ENCODE measurements around the gene CARMIL1.

Gene CARMIL1

GRCh38 chr6:25556516-25556915 is 277.3 kb downstream of the CARMIL1 start:
- H3K4me3 ChIP-seq (ENCODE audit: low read length in 2 of 2) = no peak overlapping the region
- H3K27me3 ChIP-seq (ENCODE audit: control insufficient read depth in 2 of 2, insufficient read depth in 2 of 2, low read length in 2 of 2) = no peaks in the 10 kb centered on the region
- H3K4me1 ChIP-seq (ENCODE audit: control insufficient read depth in 2 of 2, insufficient read depth in 2 of 2, low read length in 2 of 2) = no peaks in the 10 kb centered on the region
- no peaks in the 10 kb centered on the region for H3K9me3 ChIP-seq (ENCODE audit: control insufficient read depth in 2 of 2, low read length in 2 of 2)
- peaks cover 0 to 2% of the 10 kb centered on the region in 2 donors for H3K36me3 ChIP-seq (ENCODE audit: control insufficient read depth in 2 of 2, insufficient read depth in 2 of 2, low read length in 2 of 2)
- H3K9ac ChIP-seq (ENCODE audit: low read depth in 1 of 2, low read length in 2 of 2) = no peak overlapping the region
- H3K27ac ChIP-seq (ENCODE audit: low read depth in 2 of 2, low read length in 2 of 2) = no peak overlapping the region

DNA sequence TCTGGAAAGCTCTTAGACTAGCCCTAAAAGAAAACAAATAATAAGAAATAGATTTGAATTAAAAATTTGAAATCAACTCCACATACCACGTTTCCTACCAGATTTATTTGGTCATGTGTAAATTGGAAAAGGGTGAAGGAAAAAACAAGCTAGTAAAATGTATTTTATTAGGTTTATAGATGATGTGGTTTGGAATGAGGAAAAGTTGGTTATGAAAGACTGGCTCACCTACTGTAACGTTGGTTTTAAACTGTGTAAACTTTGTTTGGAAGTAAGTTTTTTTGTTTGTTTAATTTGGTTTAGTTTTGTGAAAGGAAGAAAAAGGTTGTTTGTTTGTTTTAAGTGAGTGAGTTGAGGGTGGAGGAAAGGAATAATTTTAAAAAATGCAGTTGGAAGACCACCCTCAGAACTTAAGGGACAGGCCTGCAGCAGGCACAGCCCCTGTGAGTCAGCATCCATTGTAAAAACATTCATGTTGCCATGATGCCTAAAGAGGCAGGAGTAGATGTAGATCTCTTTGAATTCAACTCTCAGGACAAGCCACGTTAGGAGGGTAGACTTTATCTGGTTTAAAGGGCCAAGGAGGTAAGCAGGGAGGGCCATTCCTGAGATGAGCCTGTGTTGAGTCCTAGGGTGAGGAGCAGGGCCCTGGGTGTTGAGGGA is 279.1 kb downstream of the CARMIL1 start:
- H3K27me3 ChIP-seq (ENCODE audit: control insufficient read depth in 2 of 2, insufficient read depth in 2 of 2, low read length in 2 of 2) = no peaks in the 10 kb centered on the region
- no peaks in the 10 kb centered on the region for H3K9me3 ChIP-seq (ENCODE audit: control insufficient read depth in 2 of 2, low read length in 2 of 2)
- H3K9ac ChIP-seq (ENCODE audit: low read depth in 1 of 2, low read length in 2 of 2) = no peak overlapping the region
- H3K36me3 ChIP-seq (ENCODE audit: control insufficient read depth in 2 of 2, insufficient read depth in 2 of 2, low read length in 2 of 2) = no peaks in the 10 kb centered on the region
- no peak overlapping the region for H3K4me3 ChIP-seq (ENCODE audit: low read length in 2 of 2)
- H3K27ac ChIP-seq (ENCODE audit: low read depth in 2 of 2, low read length in 2 of 2) = no peak overlapping the region
- no peaks in the 10 kb centered on the region for H3K4me1 ChIP-seq (ENCODE audit: control insufficient read depth in 2 of 2, insufficient read depth in 2 of 2, low read length in 2 of 2)

GRCh38 chr6:25560865-25561264 is 281.7 kb downstream of the CARMIL1 start:
- Histone ChIP-seq H3K9ac (ENCODE audit: low read depth in 1 of 2, low read length in 2 of 2) (no peak overlapping the region), H3K27ac (ENCODE audit: low read depth in 2 of 2, low read length in 2 of 2) (no peak overlapping the region), H3K4me1 (ENCODE audit: control insufficient read depth in 2 of 2, insufficient read depth in 2 of 2, low read length in 2 of 2) (no peaks in the 10 kb centered on the region), H3K4me3 (ENCODE audit: low read length in 2 of 2) (no peak overlapping the region), H3K36me3 (ENCODE audit: control insufficient read depth in 2 of 2, insufficient read depth in 2 of 2, low read length in 2 of 2) (peaks cover 3% of the 10 kb centered on the region in 2 donors), H3K27me3 (ENCODE audit: control insufficient read depth in 2 of 2, insufficient read depth in 2 of 2, low read length in 2 of 2) (no peaks in the 10 kb centered on the region), H3K9me3 (ENCODE audit: control insufficient read depth in 2 of 2, low read length in 2 of 2) (no peaks in the 10 kb centered on the region)

DNA sequence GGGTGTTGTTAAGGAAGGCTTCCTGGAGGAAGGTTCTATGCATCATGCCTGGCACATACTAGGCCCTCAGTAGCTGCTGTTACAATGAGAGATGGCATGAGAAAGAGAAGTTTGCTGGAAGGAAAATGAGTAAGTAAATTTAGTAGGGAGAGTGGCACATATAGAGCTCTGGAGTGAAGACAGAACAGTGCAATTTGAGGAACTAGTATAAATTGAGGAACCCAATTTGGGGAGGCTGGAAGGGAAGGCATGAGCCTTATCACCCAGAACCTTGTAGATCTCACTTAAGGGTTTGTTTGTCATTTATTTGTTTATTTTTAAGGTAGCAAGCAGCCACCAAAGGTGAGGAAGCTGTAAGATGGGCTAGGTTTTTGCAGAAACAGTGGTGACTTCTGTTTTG is 285.8 kb downstream of the CARMIL1 start:
- no peaks in the 10 kb centered on the region for H3K9me3 ChIP-seq (ENCODE audit: control insufficient read depth in 2 of 2, low read length in 2 of 2)

GRCh38 chr6:25570578-25570977 is 291.4 kb downstream of the CARMIL1 start:
- Histone ChIP-seq H3K27me3 (ENCODE audit: control insufficient read depth in 2 of 2, insufficient read depth in 2 of 2, low read length in 2 of 2) (no peaks in the 10 kb centered on the region), H3K9ac (ENCODE audit: low read depth in 1 of 2, low read length in 2 of 2) (no peak overlapping the region), H3K4me1 (ENCODE audit: control insufficient read depth in 2 of 2, insufficient read depth in 2 of 2, low read length in 2 of 2) (no peaks in the 10 kb centered on the region), H3K9me3 (ENCODE audit: control insufficient read depth in 2 of 2, low read length in 2 of 2) (no peaks in the 10 kb centered on the region), H3K27ac (ENCODE audit: low read depth in 2 of 2, low read length in 2 of 2) (no peak overlapping the region), H3K36me3 (ENCODE audit: control insufficient read depth in 2 of 2, insufficient read depth in 2 of 2, low read length in 2 of 2) (no peaks in the 10 kb centered on the region), H3K4me3 (ENCODE audit: low read length in 2 of 2) (no peak overlapping the region)

More for the DNA sequence above, 285.8 kb downstream of the CARMIL1 start:
- Histone ChIP-seq H3K9ac (ENCODE audit: low read depth in 1 of 2, low read length in 2 of 2) (no peak overlapping the region), H3K36me3 (ENCODE audit: control insufficient read depth in 2 of 2, insufficient read depth in 2 of 2, low read length in 2 of 2) (peaks cover 3% of the 10 kb centered on the region in 2 donors), H3K27me3 (ENCODE audit: control insufficient read depth in 2 of 2, insufficient read depth in 2 of 2, low read length in 2 of 2) (no peaks in the 10 kb centered on the region), H3K4me1 (ENCODE audit: control insufficient read depth in 2 of 2, insufficient read depth in 2 of 2, low read length in 2 of 2) (no peaks in the 10 kb centered on the region), H3K4me3 (ENCODE audit: low read length in 2 of 2) (no peak overlapping the region), H3K27ac (ENCODE audit: low read depth in 2 of 2, low read length in 2 of 2) (no peak overlapping the region)

GRCh38 chr6:25576919-25577318 is 297.7 kb downstream of the CARMIL1 start:
- no peak overlapping the region for H3K27ac ChIP-seq (ENCODE audit: low read depth in 2 of 2, low read length in 2 of 2)
- peaks cover 3% of the 10 kb centered on the region in 2 donors for H3K36me3 ChIP-seq (ENCODE audit: control insufficient read depth in 2 of 2, insufficient read depth in 2 of 2, low read length in 2 of 2)
- no peaks in the 10 kb centered on the region for H3K4me1 ChIP-seq (ENCODE audit: control insufficient read depth in 2 of 2, insufficient read depth in 2 of 2, low read length in 2 of 2)

DNA sequence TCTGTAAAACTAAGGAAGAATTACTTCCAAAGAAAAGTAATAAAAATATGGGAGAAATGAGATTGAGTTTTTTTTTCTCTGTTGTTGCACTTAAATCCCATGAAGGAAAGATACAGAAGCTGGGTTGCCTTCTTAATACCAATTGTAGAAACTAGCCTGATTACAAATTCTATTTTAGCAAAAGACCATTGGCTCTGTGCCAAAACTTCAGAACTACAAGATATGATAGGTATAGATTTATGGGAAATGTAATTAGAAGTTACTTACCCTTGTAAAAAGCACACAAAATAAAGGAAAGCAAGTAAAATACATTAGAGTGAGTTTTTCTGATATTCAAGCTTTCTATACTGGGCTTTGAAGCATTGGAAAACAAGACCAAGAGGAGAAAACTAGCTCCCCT is 299.4 kb downstream of the CARMIL1 start:
- Histone ChIP-seq H3K9me3 (ENCODE audit: control insufficient read depth in 2 of 2, low read length in 2 of 2) (no peaks in the 10 kb centered on the region), H3K4me1 (ENCODE audit: control insufficient read depth in 2 of 2, insufficient read depth in 2 of 2, low read length in 2 of 2) (no peaks in the 10 kb centered on the region), H3K27me3 (ENCODE audit: control insufficient read depth in 2 of 2, insufficient read depth in 2 of 2, low read length in 2 of 2) (no peaks in the 10 kb centered on the region), H3K9ac (ENCODE audit: low read depth in 1 of 2, low read length in 2 of 2) (no peak overlapping the region), H3K4me3 (ENCODE audit: low read length in 2 of 2) (no peak overlapping the region), H3K36me3 (ENCODE audit: control insufficient read depth in 2 of 2, insufficient read depth in 2 of 2, low read length in 2 of 2) (peaks cover 10 to 11% of the 10 kb centered on the region in 2 donors), H3K27ac (ENCODE audit: low read depth in 2 of 2, low read length in 2 of 2) (no peak overlapping the region)

More at GRCh38 chr6:25576919-25577318, 297.7 kb downstream of the CARMIL1 start:
- no peak overlapping the region for H3K9ac ChIP-seq (ENCODE audit: low read depth in 1 of 2, low read length in 2 of 2)
- H3K4me3 ChIP-seq (ENCODE audit: low read length in 2 of 2) = no peak overlapping the region
- H3K27me3 ChIP-seq (ENCODE audit: control insufficient read depth in 2 of 2, insufficient read depth in 2 of 2, low read length in 2 of 2) = no peaks in the 10 kb centered on the region
- no peaks in the 10 kb centered on the region for H3K9me3 ChIP-seq (ENCODE audit: control insufficient read depth in 2 of 2, low read length in 2 of 2)

DNA sequence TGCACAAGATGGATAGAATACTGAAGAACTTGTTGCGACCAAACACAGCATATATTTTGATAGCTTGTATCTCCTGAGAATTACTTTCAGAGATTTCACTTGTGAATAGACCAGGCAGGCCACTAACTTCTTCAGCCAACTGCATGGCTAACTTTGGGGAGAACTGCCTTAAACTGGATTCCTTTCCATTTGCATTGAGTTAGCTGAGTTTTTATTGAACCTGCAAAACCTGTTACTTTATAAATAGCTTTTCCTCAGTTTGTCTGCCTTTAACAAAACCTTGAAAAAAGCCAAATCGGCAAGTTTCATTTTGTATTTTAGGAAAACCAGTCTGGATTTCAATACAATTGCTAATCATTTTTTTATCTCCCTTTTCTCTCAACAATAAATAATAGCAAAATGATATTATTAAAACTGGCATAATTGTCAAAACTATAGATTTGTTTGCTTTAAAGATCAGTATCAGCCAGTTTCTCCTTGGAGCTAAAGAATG is 300.3 kb downstream of the CARMIL1 start:
- no peaks in the 10 kb centered on the region for H3K4me1 ChIP-seq (ENCODE audit: control insufficient read depth in 2 of 2, insufficient read depth in 2 of 2, low read length in 2 of 2)
- no peaks in the 10 kb centered on the region for H3K27me3 ChIP-seq (ENCODE audit: control insufficient read depth in 2 of 2, insufficient read depth in 2 of 2, low read length in 2 of 2)
- no peak overlapping the region for H3K4me3 ChIP-seq (ENCODE audit: low read length in 2 of 2)
- no peak overlapping the region for H3K9ac ChIP-seq (ENCODE audit: low read depth in 1 of 2, low read length in 2 of 2)
- no peaks in the 10 kb centered on the region for H3K9me3 ChIP-seq (ENCODE audit: control insufficient read depth in 2 of 2, low read length in 2 of 2)
- peaks cover 11 to 15% of the 10 kb centered on the region in 2 donors for H3K36me3 ChIP-seq (ENCODE audit: control insufficient read depth in 2 of 2, insufficient read depth in 2 of 2, low read length in 2 of 2)
- no peak overlapping the region for H3K27ac ChIP-seq (ENCODE audit: low read depth in 2 of 2, low read length in 2 of 2)

DNA sequence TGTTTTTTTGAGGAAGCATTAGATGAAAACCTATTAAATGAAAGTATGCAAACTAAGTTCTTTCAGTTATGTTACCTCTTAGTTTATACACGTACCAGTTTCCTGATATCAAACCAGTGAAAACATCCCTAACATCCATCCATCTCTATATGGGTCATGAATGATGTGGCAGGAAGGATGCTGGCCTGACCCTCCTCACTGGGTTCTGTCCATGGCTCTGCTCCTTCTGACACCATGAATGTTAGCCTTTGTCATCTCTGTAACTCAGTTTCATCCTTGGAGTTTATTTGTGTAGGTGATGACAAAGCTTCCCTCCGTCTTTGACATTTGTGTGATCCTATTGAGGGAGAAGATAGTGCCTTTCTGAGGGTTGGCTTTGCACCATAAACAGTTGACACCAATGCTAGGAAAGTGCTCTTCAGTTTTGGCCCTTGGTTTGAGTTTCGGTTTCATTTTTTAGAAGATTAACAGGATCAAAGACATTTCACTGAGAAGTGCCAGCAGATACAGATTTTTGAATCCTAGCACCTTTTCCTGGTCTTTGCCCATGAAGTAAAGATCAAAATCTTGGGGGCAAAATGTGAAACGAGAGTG is 300.8 kb downstream of the CARMIL1 start:
- Histone ChIP-seq H3K36me3 (ENCODE audit: control insufficient read depth in 2 of 2, insufficient read depth in 2 of 2, low read length in 2 of 2) (peaks cover 11 to 20% of the 10 kb centered on the region in 2 donors), H3K27me3 (ENCODE audit: control insufficient read depth in 2 of 2, insufficient read depth in 2 of 2, low read length in 2 of 2) (no peaks in the 10 kb centered on the region), H3K9ac (ENCODE audit: low read depth in 1 of 2, low read length in 2 of 2) (no peak overlapping the region), H3K27ac (ENCODE audit: low read depth in 2 of 2, low read length in 2 of 2) (no peak overlapping the region), H3K9me3 (ENCODE audit: control insufficient read depth in 2 of 2, low read length in 2 of 2) (no peaks in the 10 kb centered on the region), H3K4me3 (ENCODE audit: low read length in 2 of 2) (no peak overlapping the region), H3K4me1 (ENCODE audit: control insufficient read depth in 2 of 2, insufficient read depth in 2 of 2, low read length in 2 of 2) (no peaks in the 10 kb centered on the region)

DNA sequence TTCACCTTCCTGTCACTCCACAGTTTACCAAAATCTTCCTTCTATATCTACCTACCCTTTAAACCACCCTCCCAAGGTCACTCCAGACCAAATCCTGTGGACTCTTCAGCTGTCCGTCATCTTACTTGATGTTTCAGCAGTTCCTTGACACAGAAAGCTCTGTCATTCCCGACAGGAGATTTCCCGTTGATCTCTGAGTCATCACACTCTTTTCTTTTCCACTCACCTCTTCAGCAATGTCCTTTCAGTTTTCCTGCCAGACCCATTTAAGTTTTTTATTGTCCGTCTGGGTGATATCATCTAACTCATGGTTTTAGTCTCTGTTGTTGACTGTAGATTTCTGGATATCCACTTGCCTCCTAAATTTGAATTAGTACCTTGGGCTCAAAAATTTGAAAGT is 302.9 kb downstream of the CARMIL1 start:
- Histone ChIP-seq H3K4me3 (ENCODE audit: low read length in 2 of 2) (no peak overlapping the region), H3K9me3 (ENCODE audit: control insufficient read depth in 2 of 2, low read length in 2 of 2) (no peaks in the 10 kb centered on the region), H3K4me1 (ENCODE audit: control insufficient read depth in 2 of 2, insufficient read depth in 2 of 2, low read length in 2 of 2) (no peaks in the 10 kb centered on the region), H3K27me3 (ENCODE audit: control insufficient read depth in 2 of 2, insufficient read depth in 2 of 2, low read length in 2 of 2) (no peaks in the 10 kb centered on the region), H3K9ac (ENCODE audit: low read depth in 1 of 2, low read length in 2 of 2) (no peak overlapping the region), H3K36me3 (ENCODE audit: control insufficient read depth in 2 of 2, insufficient read depth in 2 of 2, low read length in 2 of 2) (peaks cover 11 to 20% of the 10 kb centered on the region in 2 donors), H3K27ac (ENCODE audit: low read depth in 2 of 2, low read length in 2 of 2) (no peak overlapping the region)
